Activated naive CD4-positive, alpha-beta T cell treated with anti-CD3 and anti-CD28 coated beads, Interleukin-2, amount 50 U/mL, for 72 hours (primary cell): ENCODE data around the gene FAM20C. TPM values are rescaled to one million over a fixed set of nuclear protein-coding genes. Genes with fewer than 3 reads are reported as not detected.
"Not testable (repeated sequence)": the region's sequence is repeated elsewhere in the genome, so short reads cannot be mapped to it uniquely, and the experiment has no call there.

Experiments
- ATAC-seq, 2 donors: fragments of 150-1000 bp; cut with Tn5 transposase; 2 replicates each; pipeline ENCODE4 v1.10.0; 2021; ENCODE audit warnings: mild to moderate bottlenecking in 2 of 2, moderate library complexity in 2 of 2
- DNase-seq, 2 donors: peaks; one replicate each; pipeline ENCODE4 v3.0.0; 2021 to 2022; ENCODE audit warnings: low spot score in 2 of 2
- H3K27ac Mint-ChIP-seq, 2 donors: one replicate each; pipeline ENCODE4 v1.8.0; 2022; ENCODE audit warnings: mild to moderate bottlenecking in 2 of 2, mixed read lengths in 2 of 2
- H3K36me3 Mint-ChIP-seq, 2 donors: one replicate each; pipeline ENCODE4 v1.8.0; 2022; ENCODE audit warnings: mixed read lengths in 2 of 2
- H3K9me3 Mint-ChIP-seq, 2 donors: one replicate each; pipeline ENCODE4 v1.8.0; 2022; ENCODE audit warnings: mixed read lengths in 2 of 2
- total RNA-seq, 2 donors: library from RNA; stranded (reverse); gene quantifications; one replicate each; pipeline ENCODE4 v1.2.3, GENCODE V29; 2022

FAM20C gene
- total RNA-seq, 2 donors from 2014 or later = 0.53 TPM; not detected in 1

DNA sequence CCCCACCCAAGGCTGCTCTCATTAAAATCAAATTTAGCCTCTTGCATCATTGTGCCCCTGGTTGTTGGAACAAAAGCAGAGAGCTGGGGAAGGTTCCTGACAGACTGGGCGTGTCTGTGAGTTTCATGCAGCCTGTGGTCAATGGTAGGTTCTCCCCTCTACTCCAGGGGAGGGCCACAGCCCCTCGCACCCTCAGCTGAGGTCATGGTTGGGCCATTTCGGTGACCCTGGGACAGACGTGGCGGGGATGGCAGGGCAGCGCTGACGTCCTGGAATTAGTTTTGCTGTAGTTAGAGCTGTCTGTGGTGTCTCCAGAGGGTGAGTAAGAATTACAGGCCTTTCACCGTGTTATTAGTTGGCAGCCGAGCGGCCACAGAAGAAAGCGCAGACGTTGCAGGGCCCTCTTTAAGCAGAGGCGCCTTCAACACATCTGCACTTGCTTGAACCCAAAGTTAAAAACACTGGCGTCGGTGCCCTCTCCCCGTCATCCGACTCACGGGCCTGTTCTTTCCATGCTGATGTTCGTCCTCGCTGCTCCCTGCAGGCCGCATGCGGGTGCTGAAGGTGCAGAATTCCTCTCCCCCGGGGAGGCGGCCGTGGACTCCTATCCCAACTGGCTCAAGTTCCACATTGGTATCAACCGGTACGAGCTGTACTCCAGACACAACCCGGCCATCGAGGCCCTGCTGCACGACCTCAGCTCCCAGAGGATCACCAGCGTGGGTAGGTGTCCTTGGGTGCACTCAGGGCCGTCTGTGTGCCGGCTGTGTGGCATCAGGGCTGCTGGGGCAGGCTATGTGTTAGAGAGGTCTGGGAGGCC is 2.8 kb downstream of the FAM20C start:
- Mint-ChIP-seq H3K27ac (no peak overlapping the region), H3K36me3 (no peaks in the 10 kb centered on the region), H3K9me3 (no peaks in the 10 kb centered on the region)
- ATAC-seq (no peak), DNase-seq (no peak)

DNA sequence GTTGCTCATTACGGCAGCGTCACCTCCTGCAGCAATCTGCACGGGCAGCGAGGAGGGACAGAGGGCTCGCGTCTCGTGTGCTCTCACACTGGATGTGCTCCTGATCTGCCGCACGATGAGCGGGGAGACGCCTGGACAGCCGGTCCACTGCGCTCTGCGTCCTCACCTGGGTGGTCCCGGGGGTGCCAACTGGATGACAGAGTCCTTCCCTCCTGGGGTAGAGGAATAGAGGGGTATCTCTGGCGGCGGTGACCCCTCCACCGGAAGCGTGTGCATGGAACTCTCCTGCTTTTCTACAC is 3.4 kb downstream of the FAM20C start:
- Mint-ChIP-seq H3K27ac (no peak overlapping the region), H3K36me3 (no peaks in the 10 kb centered on the region), H3K9me3 (no peaks in the 10 kb centered on the region)
- DNase-seq (no peak), ATAC-seq (no peak)

- DNase-seq (no peak), ATAC-seq (no peak)
- no peak overlapping the region for H3K27ac Mint-ChIP-seq
- H3K36me3 Mint-ChIP-seq = no peaks in the 10 kb centered on the region
- no peaks in the 10 kb centered on the region for H3K9me3 Mint-ChIP-seq
These were observed 3.9 kb downstream of the FAM20C start for GRCh38 chr7:196283-196682.

GRCh38 chr7:196778-197321 is 4.5 kb downstream of the FAM20C start:
- Mint-ChIP-seq H3K36me3 (no peaks in the 10 kb centered on the region), H3K9me3 (no peaks in the 10 kb centered on the region), H3K27ac (no peak overlapping the region)
- DNase-seq (no peak), ATAC-seq (no peak)

- H3K27ac Mint-ChIP-seq = no peak overlapping the region
These were observed 5.3 kb downstream of the FAM20C start for GRCh38 chr7:197413-198335.

DNA sequence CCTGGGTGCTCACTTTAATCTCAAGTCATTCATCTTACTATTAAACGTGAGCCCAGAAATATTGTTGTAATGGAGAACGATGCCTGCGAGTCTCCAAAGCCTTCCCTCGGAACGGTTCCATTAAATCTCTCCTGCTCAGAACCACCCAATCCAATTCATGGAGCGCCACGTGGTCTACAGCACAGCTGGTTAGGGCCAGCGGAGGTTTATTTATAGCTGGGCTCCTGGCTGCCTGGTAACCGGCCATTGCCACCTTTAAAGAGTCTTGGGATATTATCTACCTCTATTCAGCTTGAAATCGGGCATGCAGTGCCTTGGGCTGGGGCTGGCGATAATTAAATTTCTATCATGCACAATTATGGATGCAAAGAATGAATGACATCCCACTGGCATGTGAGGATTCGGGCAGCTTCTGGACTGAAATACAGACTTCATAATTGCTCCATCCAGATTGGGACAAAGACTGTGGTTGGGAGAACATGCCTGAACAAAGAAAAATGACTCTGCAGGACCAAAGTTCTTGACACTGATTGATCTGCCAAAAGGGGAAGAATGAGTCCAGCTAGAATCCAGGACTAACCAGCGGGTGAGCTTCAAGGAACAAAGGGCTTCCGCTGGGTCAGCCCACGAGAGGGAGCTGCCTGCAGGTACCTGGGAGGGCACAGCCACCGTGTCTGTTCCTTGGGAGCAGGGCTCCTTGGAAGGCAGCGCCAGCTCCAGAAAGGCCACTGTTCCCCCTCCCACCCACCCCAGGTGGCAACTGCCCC is 7.3 kb downstream of the FAM20C start:
- ATAC-seq (no peak), DNase-seq (no peak)
- no peak overlapping the region for H3K27ac Mint-ChIP-seq
- H3K9me3 Mint-ChIP-seq = no peaks in the 10 kb centered on the region
- no peaks in the 10 kb centered on the region for H3K36me3 Mint-ChIP-seq

More at GRCh38 chr7:197413-198335, 5.3 kb downstream of the FAM20C start:
- Mint-ChIP-seq H3K9me3 (no peaks in the 10 kb centered on the region), H3K36me3 (no peaks in the 10 kb centered on the region)
- DNase-seq = no peak
- no peak for ATAC-seq

- ATAC-seq (no peak), DNase-seq (no peak)
- Mint-ChIP-seq H3K36me3 (no peaks in the 10 kb centered on the region), H3K27ac (no peak overlapping the region), H3K9me3 (no peaks in the 10 kb centered on the region)
These were observed 7.9 kb downstream of the FAM20C start for GRCh38 chr7:200290-200689.

- H3K36me3 Mint-ChIP-seq = no peaks in the 10 kb centered on the region
- no peak for ATAC-seq
- H3K9me3 Mint-ChIP-seq = no peaks in the 10 kb centered on the region
- no peak overlapping the region for H3K27ac Mint-ChIP-seq
- no peak for DNase-seq
These were observed 8.3 kb downstream of the FAM20C start for GRCh38 chr7:200704-201103.

- no peaks in the 10 kb centered on the region for H3K9me3 Mint-ChIP-seq
- H3K27ac Mint-ChIP-seq = no peak overlapping the region
- DNase-seq = no peak
- ATAC-seq = no peak
- H3K36me3 Mint-ChIP-seq = no peaks in the 10 kb centered on the region
These were observed 12.0 kb downstream of the FAM20C start for GRCh38 chr7:204326-204725.

DNA sequence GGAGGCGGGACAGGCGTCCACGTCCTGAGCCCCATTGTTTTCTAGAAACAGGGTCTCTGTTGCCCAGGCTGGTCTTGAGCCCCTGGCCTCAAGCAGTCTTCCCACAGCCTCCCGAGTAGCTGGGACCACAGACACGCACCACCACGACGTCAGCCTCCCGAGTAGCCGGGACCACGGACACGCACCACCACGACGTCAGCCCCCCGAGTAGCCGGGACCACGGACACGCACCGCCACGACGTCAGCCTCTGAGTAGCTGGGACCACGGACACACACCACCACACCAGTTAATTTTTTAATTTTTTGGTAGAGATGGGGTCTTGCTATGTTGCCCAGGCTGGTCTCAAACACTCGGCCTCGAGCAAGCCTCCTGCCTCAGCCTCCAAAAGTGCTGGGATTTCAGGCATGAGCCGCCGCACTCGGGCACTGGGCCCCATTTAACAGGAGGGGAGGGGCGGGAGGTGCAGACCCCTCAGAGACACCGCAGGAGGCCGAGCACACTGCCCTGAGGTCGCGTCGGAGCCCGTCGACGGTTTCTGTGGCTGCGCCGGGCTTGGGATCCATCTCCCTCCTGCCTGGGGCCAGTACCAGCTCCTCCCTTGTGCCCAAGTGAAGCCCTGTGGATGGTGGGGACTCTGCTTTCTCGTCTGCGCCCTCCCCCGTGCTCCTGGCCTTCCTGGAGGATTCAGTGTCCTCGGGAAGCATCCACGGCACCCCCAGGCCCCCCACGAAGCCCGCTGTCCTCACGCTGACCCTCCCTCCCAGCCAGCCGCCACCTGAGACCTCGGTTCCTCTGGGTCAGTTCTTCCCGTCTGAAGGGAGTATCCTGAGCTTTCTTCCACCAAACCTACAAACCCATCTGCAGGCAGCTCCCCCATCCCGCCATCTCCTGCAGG is 13.0 kb downstream of the FAM20C start:
- H3K36me3 Mint-ChIP-seq = no peaks in the 10 kb centered on the region

GRCh38 chr7:206351-206750 is 14.0 kb downstream of the FAM20C start:
- not testable (repeated sequence) for H3K27ac Mint-ChIP-seq, H3K36me3 Mint-ChIP-seq, ATAC-seq, H3K9me3 Mint-ChIP-seq, DNase-seq

More for the DNA sequence above, 13.0 kb downstream of the FAM20C start:
- no peak for DNase-seq
- no peaks in the 10 kb centered on the region for H3K9me3 Mint-ChIP-seq
- no peak overlapping the region for H3K27ac Mint-ChIP-seq
- no peak for ATAC-seq

DNA sequence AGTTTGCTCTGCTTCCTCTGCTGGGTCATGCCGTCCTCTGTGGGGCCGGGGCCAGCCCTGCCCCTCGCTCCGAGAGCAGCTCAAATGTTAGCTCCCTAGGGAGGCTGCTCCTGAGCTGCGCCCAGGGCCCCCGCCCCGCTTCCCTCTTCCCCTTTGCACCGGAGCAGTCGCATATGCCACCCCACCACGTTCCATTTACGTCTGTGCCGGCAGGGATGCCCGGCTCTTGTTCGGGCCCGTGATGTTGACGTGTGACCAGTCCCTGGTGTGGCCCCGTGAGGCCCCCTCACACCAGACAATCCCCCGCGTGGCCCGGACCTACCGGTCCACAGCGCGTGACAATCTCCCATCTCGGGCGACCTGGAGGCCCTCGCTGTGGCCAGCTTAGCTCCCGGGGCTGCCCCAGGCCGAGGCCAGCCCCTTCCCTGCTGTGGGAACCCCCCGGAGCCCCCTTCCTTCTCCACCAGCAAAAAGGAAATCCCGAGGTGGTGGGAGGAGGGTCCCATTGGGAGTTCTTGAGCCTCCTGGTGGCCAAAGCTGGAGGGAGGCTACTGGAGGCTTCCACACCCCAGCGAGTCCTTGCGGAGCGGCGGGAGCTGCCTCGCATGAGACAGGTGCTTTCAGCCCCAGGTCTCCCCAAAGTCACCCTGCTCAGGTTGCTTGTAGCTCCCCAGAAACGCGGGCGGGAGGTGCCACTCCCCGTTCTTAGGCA is 15.2 kb downstream of the FAM20C start:
- DNase-seq (no peak), ATAC-seq (no peak)
- Mint-ChIP-seq H3K9me3 (no peaks in the 10 kb centered on the region), H3K27ac (no peak overlapping the region), H3K36me3 (no peaks in the 10 kb centered on the region)

DNA sequence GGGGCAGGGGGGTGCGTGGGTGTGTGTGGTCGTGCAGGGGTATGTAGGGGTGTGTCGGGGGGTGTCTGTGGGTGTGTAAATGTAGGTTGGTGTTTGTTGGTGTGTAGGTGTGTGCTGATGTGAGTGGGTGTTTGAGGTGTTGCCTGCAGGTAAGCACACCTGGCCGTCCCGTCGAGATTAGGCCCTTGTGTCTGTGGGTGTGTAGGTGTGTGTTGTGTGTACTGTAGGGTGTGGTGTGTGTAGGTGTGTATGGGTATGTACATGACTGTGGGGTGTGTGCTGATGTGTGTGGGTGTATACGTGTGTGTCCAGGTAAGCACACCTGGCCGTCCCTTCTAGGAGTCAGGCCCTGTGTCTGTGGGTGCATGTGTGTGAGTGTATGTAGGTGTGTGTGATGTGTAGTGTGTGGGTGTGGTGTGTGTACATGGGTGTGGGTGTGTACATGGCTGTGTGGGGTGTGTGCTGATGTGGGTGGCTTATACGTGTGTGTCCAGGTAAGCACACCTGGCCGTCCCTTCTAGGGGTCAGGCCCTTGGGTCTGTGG is 15.8 kb downstream of the FAM20C start:
- Mint-ChIP-seq H3K36me3 (no peaks in the 10 kb centered on the region), H3K9me3 (no peaks in the 10 kb centered on the region), H3K27ac (no peak overlapping the region)
- DNase-seq (no peak), ATAC-seq (no peak)

- DNase-seq (no peak), ATAC-seq (no peak)
- Mint-ChIP-seq H3K27ac (no peak overlapping the region), H3K9me3 (no peaks in the 10 kb centered on the region), H3K36me3 (no peaks in the 10 kb centered on the region)
These were observed 16.4 kb downstream of the FAM20C start for GRCh38 chr7:208816-209215.

DNA sequence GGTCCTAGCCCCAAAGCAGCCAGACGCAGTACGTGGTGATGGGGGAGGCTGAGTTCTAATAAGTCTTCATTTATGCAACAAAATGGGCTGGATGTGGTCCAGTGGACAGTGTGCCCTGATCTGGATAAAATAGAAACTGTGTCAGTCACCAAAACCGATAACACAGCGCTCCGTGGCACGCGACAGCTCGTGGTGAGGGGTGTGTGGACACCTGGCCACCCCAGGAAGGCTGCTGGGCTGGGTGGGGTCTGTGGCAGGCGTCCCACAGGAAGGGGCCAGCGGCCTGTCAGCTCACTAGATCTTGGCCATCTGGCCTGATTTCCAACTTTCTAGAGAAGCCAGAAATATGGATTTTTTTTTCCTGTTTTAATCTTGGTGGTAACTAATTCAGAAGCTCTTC is 17.0 kb downstream of the FAM20C start:
- H3K36me3 Mint-ChIP-seq = no peaks in the 10 kb centered on the region
- ATAC-seq = no peak
- no peak for DNase-seq
- no peak overlapping the region for H3K27ac Mint-ChIP-seq
- no peaks in the 10 kb centered on the region for H3K9me3 Mint-ChIP-seq
